HepG2 (cell line): ENCODE results near the gene GDF15. TPM values are rescaled to one million over a fixed set of nuclear protein-coding genes. Genes with fewer than 3 reads are reported as not detected.

Experiments
- AGO1 ChIP-seq: fragments of 200-400 bp; formaldehyde crosslinking; IDR thresholded peaks from 2 replicates; pipeline ENCODE4 v1.6.1; 2017; ENCODE audit warnings: mild to moderate bottlenecking, low read depth, low read length, moderate library complexity; ENCODE audit not compliant: poor library complexity, severe bottlenecking
- BHLHE40 ChIP-seq: IDR thresholded peaks from 2 replicates; pipeline ENCODE4 v1.6.1; 2011; ENCODE audit warnings: low read length, improper control_type of control experiment
- BRCA1 ChIP-seq: sonication (generic); formaldehyde crosslinking; IDR thresholded peaks from 2 replicates; pipeline ENCODE4 v1.4.0; 2020; ENCODE audit warnings: missing genetic modification reagents
- CREM ChIP-seq, 2 experiments: sonication (generic) in 1 of 2; formaldehyde crosslinking in 1 of 2; IDR thresholded peaks; 2 replicates each; pipeline versions ENCODE4 v1.4.0 to v1.6.1; 2016 to 2020; ENCODE audit warnings: antibody characterized with exemption in 1 of 2, mild to moderate bottlenecking in 1 of 2, missing genetic modification reagents in 1 of 2
- DPF2 ChIP-seq: sonication (generic); formaldehyde crosslinking; IDR thresholded peaks from 2 replicates; pipeline ENCODE4 v1.4.0; 2020; ENCODE audit warnings: mild to moderate bottlenecking, low read depth, missing genetic modification reagents, borderline replicate concordance
- ERF ChIP-seq: IDR thresholded peaks from 2 replicates; pipeline ENCODE4 v1.6.1; 2018; ENCODE audit warnings: missing biosample characterization, missing genetic modification reagents
- GABPA ChIP-seq, 2 experiments: IDR thresholded peaks; 2 replicates each; pipeline ENCODE4 v1.6.1; 2011 to 2016; ENCODE audit warnings: low read depth in 2 of 2, low read length in 1 of 2, missing biosample characterization in 1 of 2, missing genetic modification characterization in 1 of 2
- HDAC6 ChIP-seq: fragments of 200-600 bp; sonication (generic); IDR thresholded peaks from 2 replicates; pipeline ENCODE4 v1.7.0; 2017; ENCODE audit warnings: mild to moderate bottlenecking, antibody characterized with exemption, low read length, low read depth
- HOXA3 ChIP-seq: sonication (generic); formaldehyde crosslinking; IDR thresholded peaks from 2 replicates; pipeline ENCODE4 v1.5.0; 2020; ENCODE audit warnings: missing genetic modification reagents
- KDM5B ChIP-seq: sonication (generic); formaldehyde crosslinking; IDR thresholded peaks from 2 replicates; pipeline ENCODE4 v1.4.0; 2020; ENCODE audit warnings: missing genetic modification reagents, mild to moderate bottlenecking, borderline replicate concordance
- PAWR ChIP-seq: sonication (generic); formaldehyde crosslinking; IDR thresholded peaks from 2 replicates; pipeline ENCODE4 v1.4.0; 2020; ENCODE audit warnings: missing genetic modification reagents, mild to moderate bottlenecking, borderline replicate concordance
- SAP130 ChIP-seq: IDR thresholded peaks from 2 replicates; pipeline ENCODE4 v1.6.1; 2016; ENCODE audit warnings: low read depth
- SNAPC2 ChIP-seq: sonication (generic); formaldehyde crosslinking; IDR thresholded peaks from 2 replicates; pipeline ENCODE4 v1.8.1; 2022; ENCODE audit warnings: mild to moderate bottlenecking, missing genetic modification reagents
- SP140L ChIP-seq: sonication (generic); formaldehyde crosslinking; IDR thresholded peaks from 2 replicates; pipeline ENCODE4 v1.4.0; 2020; ENCODE audit warnings: missing genetic modification reagents, borderline replicate concordance
- U2AF1 ChIP-seq: fragments of 200-400 bp; formaldehyde crosslinking; optimal IDR thresholded peaks from 2 replicates; pipeline ENCODE3; 2017; ENCODE audit warnings: mild to moderate bottlenecking, low read depth, low read length
- ZC3H13 ChIP-seq: sonication (generic); formaldehyde crosslinking; IDR thresholded peaks from 2 replicates; pipeline ENCODE4 v1.8.1; 2023; ENCODE audit warnings: mild to moderate bottlenecking, missing genetic modification reagents, moderate library complexity
- ZIK1 ChIP-seq: sonication (generic); formaldehyde crosslinking; IDR thresholded peaks from 2 replicates; pipeline ENCODE4 v1.5.0; 2020; ENCODE audit warnings: mild to moderate bottlenecking, low read depth, missing genetic modification reagents, borderline replicate concordance
- ZNF3 ChIP-seq: IDR thresholded peaks from 2 replicates; pipeline ENCODE4 v1.7.0; 2017; ENCODE audit warnings: inconsistent platforms
- ZNF550 ChIP-seq: sonication (generic); formaldehyde crosslinking; IDR thresholded peaks from 2 replicates; pipeline ENCODE4 v1.4.0; 2020; ENCODE audit warnings: mild to moderate bottlenecking, missing genetic modification reagents, borderline replicate concordance
- ZNF724P ChIP-seq: sonication (generic); formaldehyde crosslinking; IDR thresholded peaks from 2 replicates; pipeline ENCODE4 v1.8.0; 2022; ENCODE audit warnings: missing genetic modification reagents, borderline replicate concordance
- ZNF777 ChIP-seq: sonication (generic); formaldehyde crosslinking; IDR thresholded peaks from 2 replicates; pipeline ENCODE4 v1.4.0; 2020; ENCODE audit warnings: missing genetic modification reagents
- ZNF879 ChIP-seq: sonication (generic); formaldehyde crosslinking; IDR thresholded peaks from 2 replicates; pipeline ENCODE4 v1.8.1; 2023; ENCODE audit warnings: missing genetic modification reagents
- ZSCAN9 ChIP-seq: IDR thresholded peaks from 2 replicates; pipeline ENCODE4 v1.6.1; 2016; ENCODE audit warnings: borderline replicate concordance
- polyA plus RNA-seq, 8 experiments: library from polyadenylated mRNA; depleted of rRNA in 3 of 8; stranded (reverse) in 7 of 8; unstranded in 1 of 8; fragments of >200 nt; fragmentation: Illumina TruSeq in 4 of 8; extraction: Trizol in 4 of 8; gene quantifications; 2 replicates each; pipeline versions ENCODE4 v1.2.1 to v1.2.3, GENCODE V29; 2011 to 2016; ENCODE audit warnings: low read depth in 4 of 8, missing spikeins in 1 of 8, mixed read lengths in 1 of 8; ENCODE audit not compliant: insufficient read depth in 1 of 8
- total RNA-seq, 5 experiments: library from RNA; depleted of rRNA; stranded (reverse); fragments of >200 nt; fragmentation: Illumina TruSeq; extraction: Trizol; gene quantifications; 2 replicates each; pipeline ENCODE4 v1.2.3, GENCODE V29; 2016; ENCODE audit warnings: low read depth in 1 of 5
- TF ChIP-seq, protein P1 (sequence below): sonication (generic); formaldehyde crosslinking; IDR thresholded peaks from 2 replicates; pipeline ENCODE4 v1.8.0; 2022; ENCODE audit warnings: mild to moderate bottlenecking, missing genetic modification reagents; ENCODE audit not compliant: insufficient replicate concordance
- TF ChIP-seq, protein P2 (sequence below): fragments of 450-650 bp; IDR thresholded peaks from 2 replicates; pipeline ENCODE4 v1.6.1; 2016
- TF ChIP-seq, protein P3 (sequence below): sonication (generic); formaldehyde crosslinking; IDR thresholded peaks from 2 replicates; pipeline ENCODE4 v1.9.0; 2021; ENCODE audit warnings: missing genetic modification reagents, mild to moderate bottlenecking, borderline replicate concordance

Gene GDF15
- total and polyA plus RNA-seq, 2 of the 13 experiments (the other 11 are each of a cell fraction or from before 2014, with no cell fraction given): 146 to 422 TPM

DNA sequence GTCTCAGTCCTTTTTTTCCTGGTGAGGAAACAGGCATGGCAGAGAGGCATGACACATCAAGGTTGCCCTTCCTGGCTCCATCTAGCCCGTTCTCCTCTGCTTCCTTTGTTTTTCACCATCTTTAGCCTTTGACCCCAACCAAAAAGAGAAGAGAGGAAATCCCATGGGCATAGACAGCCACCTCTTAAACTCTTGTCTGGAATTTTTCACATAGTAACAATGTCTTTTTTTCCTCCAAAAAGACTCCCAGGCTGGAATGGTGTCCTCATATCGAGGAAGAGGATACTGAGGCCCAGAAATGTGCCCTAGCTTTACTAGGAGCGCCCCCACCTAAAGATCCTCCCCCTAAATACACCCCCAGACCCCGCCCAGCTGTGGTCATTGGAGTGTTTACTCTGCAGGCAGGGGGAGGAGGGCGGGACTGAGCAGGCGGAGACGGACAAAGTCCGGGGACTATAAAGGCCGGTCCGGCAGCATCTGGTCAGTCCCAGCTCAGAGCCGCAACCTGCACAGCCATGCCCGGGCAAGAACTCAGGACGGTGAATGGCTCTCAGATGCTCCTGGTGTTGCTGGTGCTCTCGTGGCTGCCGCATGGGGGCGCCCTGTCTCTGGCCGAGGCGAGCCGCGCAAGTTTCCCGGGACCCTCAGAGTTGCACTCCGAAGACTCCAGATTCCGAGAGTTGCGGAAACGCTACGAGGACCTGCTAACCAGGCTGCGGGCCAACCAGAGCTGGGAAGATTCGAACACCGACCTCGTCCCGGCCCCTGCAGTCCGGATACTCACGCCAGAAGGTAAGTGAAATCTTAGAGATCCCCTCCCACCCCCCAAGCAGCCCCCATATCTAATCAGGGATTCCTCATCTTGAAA lies at the start of gene GDF15 (continued):
- TF ChIP-seq ZNF777 (peak; percentile 78), ZNF879 (peak; percentile 88), ZC3H13 (CRISPR knock-in tag) (peak; percentile 97), ZNF3 (CRISPR knock-in tag) (peak; percentile 75; the same call in 1 of the 2 replicates), SNAPC2 (CRISPR knock-in tag) (peak; percentile 41), ZNF724P (CRISPR knock-in tag) (no peak; the same call in 1 of the 2 replicates), ZIK1 (peak; percentile 91), AGO1 (peak; percentile 89), KDM5B (CRISPR knock-in tag) (peak; percentile 57; the same call in 1 of the 2 replicates), SP140L (CRISPR knock-in tag) (no peak), GABPA (IDR thresholded peaks at IDR 0.05; ENCODE audit: low read depth, low read length) (no peak), GABPA (CRISPR knock-in tag; IDR thresholded peaks at IDR 0.05; ENCODE audit: low read depth) (peak; percentile 52; the same call in 1 of the 2 replicates), ZSCAN9 (CRISPR knock-in tag) (peak; percentile 69; the same call in 1 of the 2 replicates), SAP130 (CRISPR knock-in tag) (peak; percentile 79; the same call in 1 of the 2 replicates), DPF2 (CRISPR knock-in tag) (peak; percentile 64), PAWR (CRISPR knock-in tag) (no peak), BRCA1 (CRISPR knock-in tag) (peak; percentile 93), HDAC6 (no peak), ERF (CRISPR knock-in tag) (peak; percentile 84; the same call in 1 of the 2 replicates), CREM (IDR thresholded peaks at IDR 0.05) (peak; percentile 82; the same call in 1 of the 2 replicates), CREM (CRISPR knock-in tag; IDR thresholded peaks at IDR 0.05) (no peak), BHLHE40 (peak; percentile 72), HOXA3 (CRISPR knock-in tag) (peak; percentile 89), ZNF550 (peak; percentile 87; the same call in 1 of the 2 replicates), U2AF1 (peak; percentile 100)
- TF ChIP-seq, protein P1, sequence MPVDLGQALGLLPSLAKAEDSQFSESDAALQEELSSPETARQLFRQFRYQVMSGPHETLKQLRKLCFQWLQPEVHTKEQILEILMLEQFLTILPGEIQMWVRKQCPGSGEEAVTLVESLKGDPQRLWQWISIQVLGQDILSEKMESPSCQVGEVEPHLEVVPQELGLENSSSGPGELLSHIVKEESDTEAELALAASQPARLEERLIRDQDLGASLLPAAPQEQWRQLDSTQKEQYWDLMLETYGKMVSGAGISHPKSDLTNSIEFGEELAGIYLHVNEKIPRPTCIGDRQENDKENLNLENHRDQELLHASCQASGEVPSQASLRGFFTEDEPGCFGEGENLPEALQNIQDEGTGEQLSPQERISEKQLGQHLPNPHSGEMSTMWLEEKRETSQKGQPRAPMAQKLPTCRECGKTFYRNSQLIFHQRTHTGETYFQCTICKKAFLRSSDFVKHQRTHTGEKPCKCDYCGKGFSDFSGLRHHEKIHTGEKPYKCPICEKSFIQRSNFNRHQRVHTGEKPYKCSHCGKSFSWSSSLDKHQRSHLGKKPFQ: no peak
- TF ChIP-seq, protein P2, sequence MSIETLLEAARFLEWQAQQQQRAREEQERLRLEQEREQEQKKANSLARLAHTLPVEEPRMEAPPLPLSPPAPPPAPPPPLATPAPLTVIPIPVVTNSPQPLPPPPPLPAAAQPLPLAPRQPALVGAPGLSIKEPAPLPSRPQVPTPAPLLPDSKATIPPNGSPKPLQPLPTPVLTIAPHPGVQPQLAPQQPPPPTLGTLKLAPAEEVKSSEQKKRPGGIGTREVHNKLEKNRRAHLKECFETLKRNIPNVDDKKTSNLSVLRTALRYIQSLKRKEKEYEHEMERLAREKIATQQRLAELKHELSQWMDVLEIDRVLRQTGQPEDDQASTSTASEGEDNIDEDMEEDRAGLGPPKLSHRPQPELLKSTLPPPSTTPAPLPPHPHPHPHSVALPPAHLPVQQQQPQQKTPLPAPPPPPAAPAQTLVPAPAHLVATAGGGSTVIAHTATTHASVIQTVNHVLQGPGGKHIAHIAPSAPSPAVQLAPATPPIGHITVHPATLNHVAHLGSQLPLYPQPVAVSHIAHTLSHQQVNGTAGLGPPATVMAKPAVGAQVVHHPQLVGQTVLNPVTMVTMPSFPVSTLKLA: 0 out of 2 replicates have a peak, but pooled peaks have one; percentile 20
- TF ChIP-seq, protein P3, sequence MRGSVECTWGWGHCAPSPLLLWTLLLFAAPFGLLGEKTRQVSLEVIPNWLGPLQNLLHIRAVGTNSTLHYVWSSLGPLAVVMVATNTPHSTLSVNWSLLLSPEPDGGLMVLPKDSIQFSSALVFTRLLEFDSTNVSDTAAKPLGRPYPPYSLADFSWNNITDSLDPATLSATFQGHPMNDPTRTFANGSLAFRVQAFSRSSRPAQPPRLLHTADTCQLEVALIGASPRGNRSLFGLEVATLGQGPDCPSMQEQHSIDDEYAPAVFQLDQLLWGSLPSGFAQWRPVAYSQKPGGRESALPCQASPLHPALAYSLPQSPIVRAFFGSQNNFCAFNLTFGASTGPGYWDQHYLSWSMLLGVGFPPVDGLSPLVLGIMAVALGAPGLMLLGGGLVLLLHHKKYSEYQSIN (CRISPR knock-in tag): no peak
